Activated CD4-positive, alpha-beta T cell treated with anti-CD3 and anti-CD28 coated beads, Interleukin-2, amount 10 ng/mL, durations not matched to agents 24 days and 14 days (primary cell): ENCODE data around the gene TLCD2. TPM values are rescaled to one million over a fixed set of nuclear protein-coding genes. Genes with fewer than 3 reads are reported as not detected.
"Not testable (repeated sequence)": the region's sequence is repeated elsewhere in the genome, so short reads cannot be mapped to it uniquely, and the experiment has no call there.

Source experiments
- DNase-seq: peaks from one replicate; pipeline ENCODE4 v3.0.0; 2022
- H3K27ac Mint-ChIP-seq: one replicate; pipeline ENCODE4 v1.8.0; 2022; ENCODE audit warnings: mild to moderate bottlenecking, mixed read lengths
- H3K27me3 Mint-ChIP-seq: one replicate; pipeline ENCODE4 v1.8.0; 2022; ENCODE audit warnings: mixed read lengths
- H3K36me3 Mint-ChIP-seq: one replicate; pipeline ENCODE4 v1.8.0; 2022; ENCODE audit warnings: low read depth, mild to moderate bottlenecking, mixed read lengths
- H3K4me1 Mint-ChIP-seq: one replicate; pipeline ENCODE4 v1.8.0; 2021; ENCODE audit warnings: mixed read lengths
- H3K4me3 Mint-ChIP-seq: one replicate; pipeline ENCODE4 v1.8.0; 2022; ENCODE audit warnings: mild to moderate bottlenecking, moderate library complexity, mixed read lengths
- H3K9me3 Mint-ChIP-seq: one replicate; pipeline ENCODE4 v1.8.0; 2021; ENCODE audit warnings: mixed read lengths
- intact Hi-C: fragments of 100-400 bp; cut with micrococcal nuclease; formaldehyde crosslinking; loops from one replicate; pipeline ENCODE4 v1.15.1; 2023
- total RNA-seq: library from RNA; stranded (reverse); gene quantifications from 2 replicates; pipeline ENCODE4 v1.2.3, GENCODE V29; 2022

The TLCD2 gene
- total RNA-seq, 1 donor from 2014 or later, result 0.14 TPM

- DNase-seq, result peak; percentile 100
- Mint-ChIP-seq H3K27me3 (peaks cover 5% of the 10 kb centered on the region), H3K9me3 (no peaks in the 10 kb centered on the region)
These were observed 6.1 kb upstream of the TLCD2 start for GRCh38 chr17:1716076-1716911.

GRCh38 chr17:1715803-1716075 is 5.6 kb upstream of the TLCD2 start:
- intact Hi-C loops, result loop anchor here (2.0 to 10.0 kb wide), 6 partner anchors 31 to 679 kb away; partner anchors contain the start of genes PRPF8, RILP and RPA1
- DNase-seq, result no peak
- Mint-ChIP-seq H3K36me3 (peaks cover 19% of the 10 kb centered on the region), H3K27ac (peak overlapping the region; percentile 75), H3K9me3 (no peaks in the 10 kb centered on the region), H3K27me3 (peaks cover 10% of the 10 kb centered on the region), H3K4me1 (peaks cover 30% of the 10 kb centered on the region), H3K4me3 (peak overlapping the region; percentile 95)

More at GRCh38 chr17:1716076-1716911, 6.1 kb upstream of the TLCD2 start:
- intact Hi-C loops, result loop anchor here (2.0 to 10.0 kb wide), 6 partner anchors 31 to 679 kb away; partner anchors contain the start of genes PRPF8, RILP and RPA1
- peaks cover 19% of the 10 kb centered on the region for H3K36me3 Mint-ChIP-seq
- H3K27ac Mint-ChIP-seq, result peak overlapping the region; percentile 98
- peak overlapping the region; percentile 95 for H3K4me3 Mint-ChIP-seq
- peaks cover 28% of the 10 kb centered on the region for H3K4me1 Mint-ChIP-seq

- Mint-ChIP-seq H3K36me3 (peaks cover 19% of the 10 kb centered on the region), H3K4me3 (peak overlapping the region; percentile 95), H3K4me1 (peaks cover 27% of the 10 kb centered on the region), H3K9me3 (no peaks in the 10 kb centered on the region), H3K27me3 (peaks cover 12% of the 10 kb centered on the region), H3K27ac (no peak overlapping the region)
- intact Hi-C loops, result loop anchor here (10.0 kb wide), 1 partner anchor 680 kb away; no protein-coding TSS in a partner anchor
- DNase-seq, result peak; percentile 85
These were observed 5.0 kb upstream of the TLCD2 start for GRCh38 chr17:1714980-1715802.

GRCh38 chr17:1714427-1714979 is 4.3 kb upstream of the TLCD2 start:
- no peak overlapping the region for H3K27ac Mint-ChIP-seq
- H3K4me1 Mint-ChIP-seq, result peaks cover 25% of the 10 kb centered on the region
- peaks cover 12% of the 10 kb centered on the region for H3K27me3 Mint-ChIP-seq
- DNase-seq, result peak; percentile 78
- H3K9me3 Mint-ChIP-seq, result no peaks in the 10 kb centered on the region
- H3K4me3 Mint-ChIP-seq, result peak overlapping the region; percentile 95
- intact Hi-C loops, result loop anchor here (10.0 kb wide), 1 partner anchor 680 kb away; no protein-coding TSS in a partner anchor
- peaks cover 19% of the 10 kb centered on the region for H3K36me3 Mint-ChIP-seq

- DNase-seq, result peak; percentile 60
- Mint-ChIP-seq H3K9me3 (no peaks in the 10 kb centered on the region), H3K27ac (no peak overlapping the region), H3K36me3 (peaks cover 19% of the 10 kb centered on the region), H3K27me3 (peaks cover 15% of the 10 kb centered on the region), H3K4me1 (peaks cover 25% of the 10 kb centered on the region), H3K4me3 (peak overlapping the region; percentile 95)
- intact Hi-C loops, result loop anchor here (10.0 kb wide), 1 partner anchor 681 kb away; no protein-coding TSS in a partner anchor
These were observed 3.8 kb upstream of the TLCD2 start for GRCh38 chr17:1713878-1714426.

GRCh38 chr17:1713160-1713877 is 3.1 kb upstream of the TLCD2 start:
- Mint-ChIP-seq H3K27ac (no peak overlapping the region), H3K27me3 (peaks cover 18% of the 10 kb centered on the region), H3K9me3 (no peaks in the 10 kb centered on the region), H3K4me3 (peak overlapping the region; percentile 29), H3K4me1 (peaks cover 27% of the 10 kb centered on the region), H3K36me3 (peaks cover 19% of the 10 kb centered on the region)
- intact Hi-C loops, result loop anchor here (10.0 kb wide), 1 partner anchor 681 kb away; no protein-coding TSS in a partner anchor
- no peak for DNase-seq

- Mint-ChIP-seq H3K4me3 (no peak overlapping the region), H3K27ac (no peak overlapping the region), H3K9me3 (no peaks in the 10 kb centered on the region), H3K27me3 (peaks cover 24% of the 10 kb centered on the region), H3K4me1 (peaks cover 21% of the 10 kb centered on the region), H3K36me3 (peaks cover 19% of the 10 kb centered on the region)
- intact Hi-C loops, result loop anchor here (10.0 kb wide), 1 partner anchor 683 kb away; no protein-coding TSS in a partner anchor
- no peak for DNase-seq
These were observed 2.1 kb upstream of the TLCD2 start for GRCh38 chr17:1712271-1712670.

GRCh38 chr17:1711804-1712203 is 1.6 kb upstream of the TLCD2 start:
- Mint-ChIP-seq H3K4me1 (peaks cover 21% of the 10 kb centered on the region), H3K9me3 (no peaks in the 10 kb centered on the region), H3K27ac (no peak overlapping the region), H3K4me3 (no peak overlapping the region), H3K36me3 (peaks cover 19% of the 10 kb centered on the region), H3K27me3 (peaks cover 27% of the 10 kb centered on the region)
- intact Hi-C loops, result loop anchor here (10.0 kb wide), 1 partner anchor 683 kb away; no protein-coding TSS in a partner anchor
- no peak for DNase-seq

- Mint-ChIP-seq H3K4me3 (peak overlapping the region; percentile 51), H3K36me3 (peaks cover 19% of the 10 kb centered on the region), H3K4me1 (peaks cover 20% of the 10 kb centered on the region), H3K27me3 (peaks cover 31% of the 10 kb centered on the region), H3K27ac (no peak overlapping the region), H3K9me3 (no peaks in the 10 kb centered on the region)
- intact Hi-C loops, result loop anchor here (10.0 kb wide), 1 partner anchor 684 kb away; no protein-coding TSS in a partner anchor
- DNase-seq, result no peak
These were observed 803 bp upstream of the TLCD2 start for GRCh38 chr17:1710807-1711553.

GRCh38 chr17:1709403-1709951 is 700 bp downstream of the TLCD2 start:
- Mint-ChIP-seq H3K27me3 (peaks cover 41% of the 10 kb centered on the region), H3K36me3 (peaks cover 18% of the 10 kb centered on the region), H3K9me3 (no peaks in the 10 kb centered on the region), H3K27ac (no peak overlapping the region), H3K4me3 (peak overlapping the region; percentile 52), H3K4me1 (peaks cover 17% of the 10 kb centered on the region)
- intact Hi-C loops, result no loop called here
- no peak for DNase-seq

GRCh38 chr17:1708791-1709346 is 1.3 kb downstream of the TLCD2 start:
- H3K27ac Mint-ChIP-seq, intact Hi-C loops, DNase-seq, H3K9me3 Mint-ChIP-seq: not testable (repeated sequence)
- Mint-ChIP-seq H3K4me3 (peak overlapping the region; percentile 52), H3K27me3 (peaks cover 41% of the 10 kb centered on the region), H3K4me1 (peaks cover 15% of the 10 kb centered on the region), H3K36me3 (peaks cover 16% of the 10 kb centered on the region)

- H3K27me3 Mint-ChIP-seq, result peaks cover 41% of the 10 kb centered on the region
- DNase-seq, result no peak
- intact Hi-C loops, result no loop called here
- H3K36me3 Mint-ChIP-seq, result peaks cover 7% of the 10 kb centered on the region
- peaks cover 11% of the 10 kb centered on the region for H3K4me1 Mint-ChIP-seq
- no peaks in the 10 kb centered on the region for H3K9me3 Mint-ChIP-seq
- no peak overlapping the region for H3K4me3 Mint-ChIP-seq
- no peak overlapping the region for H3K27ac Mint-ChIP-seq
These were observed 3.1 kb downstream of the TLCD2 start for GRCh38 chr17:1707107-1707506.
